ENCODE data around the gene ARAP2.

The ARAP2 gene

GRCh38 chr4:36208893-36209473 is 35.3 kb downstream of the ARAP2 start:
- no peak for TF ChIP-seq FOXM1 (IDR thresholded peaks at IDR 0.05; ENCODE audit: borderline replicate concordance, low read depth)
- TF ChIP-seq EP300 (IDR thresholded peaks at IDR 0.05; ENCODE audit: borderline replicate concordance): no peak
- no peak for TF ChIP-seq TEAD4 (IDR thresholded peaks at IDR 0.05)
- TF ChIP-seq TCF12 (IDR thresholded peaks at IDR 0.05; ENCODE audit: low read depth): no peak
- no peak for TF ChIP-seq RAD21 (IDR thresholded peaks at IDR 0.05; ENCODE audit: low read depth)
- no peak for TF ChIP-seq REST (IDR thresholded peaks at IDR 0.05; ENCODE audit: low read depth)
- no peak for TF ChIP-seq ZBTB7A (IDR thresholded peaks at IDR 0.05; ENCODE audit: low read depth)
- TF ChIP-seq CEBPB (IDR thresholded peaks at IDR 0.05): no peak
- TF ChIP-seq CREB1 (IDR thresholded peaks at IDR 0.05; ENCODE audit: low read depth): no peak
- TF ChIP-seq NFIC (IDR thresholded peaks at IDR 0.05): no peak
- no peak for TF ChIP-seq YY1 (IDR thresholded peaks at IDR 0.05; ENCODE audit: low read depth)
- TF ChIP-seq MAX (IDR thresholded peaks at IDR 0.05): no peak
- TF ChIP-seq EGR1 (IDR thresholded peaks at IDR 0.05): no peak
- no peak for TF ChIP-seq USF1 (IDR thresholded peaks at IDR 0.05)
- no peak for TF ChIP-seq TAF1 (IDR thresholded peaks at IDR 0.05; ENCODE audit: low read depth)

- no peak for TF ChIP-seq ZBTB7A (IDR thresholded peaks at IDR 0.05; ENCODE audit: low read depth)
- TF ChIP-seq FOXM1 (IDR thresholded peaks at IDR 0.05; ENCODE audit: borderline replicate concordance, low read depth): no peak
- no peak for TF ChIP-seq TAF1 (IDR thresholded peaks at IDR 0.05; ENCODE audit: low read depth)
- TF ChIP-seq EP300 (IDR thresholded peaks at IDR 0.05; ENCODE audit: borderline replicate concordance): no peak
- TF ChIP-seq NFIC (IDR thresholded peaks at IDR 0.05): no peak
- TF ChIP-seq RAD21 (IDR thresholded peaks at IDR 0.05; ENCODE audit: low read depth): no peak
- TF ChIP-seq CREB1 (IDR thresholded peaks at IDR 0.05; ENCODE audit: low read depth): no peak
- TF ChIP-seq USF1 (IDR thresholded peaks at IDR 0.05): no peak
- no peak for TF ChIP-seq TEAD4 (IDR thresholded peaks at IDR 0.05)
- TF ChIP-seq YY1 (IDR thresholded peaks at IDR 0.05; ENCODE audit: low read depth): no peak
- TF ChIP-seq EGR1 (IDR thresholded peaks at IDR 0.05): no peak
- TF ChIP-seq MAX (IDR thresholded peaks at IDR 0.05): no peak
These were observed 36.3 kb downstream of the ARAP2 start for GRCh38 chr4:36207831-36208520.

- TF ChIP-seq USF1 (IDR thresholded peaks at IDR 0.05) (no peak), RAD21 (IDR thresholded peaks at IDR 0.05; ENCODE audit: low read depth) (no peak), TAF1 (IDR thresholded peaks at IDR 0.05; ENCODE audit: low read depth) (no peak)
These were observed 36.9 kb downstream of the ARAP2 start for GRCh38 chr4:36207367-36207766.

GRCh38 chr4:36206603-36207311 is 37.6 kb downstream of the ARAP2 start:
- no peak for TF ChIP-seq FOXM1 (IDR thresholded peaks at IDR 0.05; ENCODE audit: borderline replicate concordance, low read depth)
- TF ChIP-seq RAD21 (IDR thresholded peaks at IDR 0.05; ENCODE audit: low read depth): no peak
- no peak for TF ChIP-seq USF1 (IDR thresholded peaks at IDR 0.05)
- no peak for TF ChIP-seq NFIC (IDR thresholded peaks at IDR 0.05)

- TF ChIP-seq CEBPB (IDR thresholded peaks at IDR 0.05): no peak
- no peak for TF ChIP-seq CREB1 (IDR thresholded peaks at IDR 0.05; ENCODE audit: low read depth)
- no peak for TF ChIP-seq REST (IDR thresholded peaks at IDR 0.05; ENCODE audit: low read depth)
- no peak for TF ChIP-seq TAF1 (IDR thresholded peaks at IDR 0.05; ENCODE audit: low read depth)
- no peak for TF ChIP-seq FOXM1 (IDR thresholded peaks at IDR 0.05; ENCODE audit: borderline replicate concordance, low read depth)
- TF ChIP-seq YY1 (IDR thresholded peaks at IDR 0.05; ENCODE audit: low read depth): no peak
- no peak for TF ChIP-seq TEAD4 (IDR thresholded peaks at IDR 0.05)
- no peak for TF ChIP-seq USF1 (IDR thresholded peaks at IDR 0.05)
- TF ChIP-seq EP300 (IDR thresholded peaks at IDR 0.05; ENCODE audit: borderline replicate concordance): no peak
- TF ChIP-seq RAD21 (IDR thresholded peaks at IDR 0.05; ENCODE audit: low read depth): no peak
- no peak for TF ChIP-seq ZBTB7A (IDR thresholded peaks at IDR 0.05; ENCODE audit: low read depth)
- TF ChIP-seq NFIC (IDR thresholded peaks at IDR 0.05): no peak
- no peak for TF ChIP-seq MAX (IDR thresholded peaks at IDR 0.05)
- no peak for TF ChIP-seq TCF12 (IDR thresholded peaks at IDR 0.05; ENCODE audit: low read depth)
- TF ChIP-seq EGR1 (IDR thresholded peaks at IDR 0.05): no peak
These were observed 38.3 kb downstream of the ARAP2 start for GRCh38 chr4:36206012-36206411.
